ENCODE measurements around the gene PRMT2.

GRCh38 chr21:46664316-46664995 lies 29.0 kb downstream of the PRMT2 start:
- no peak for TF ChIP-seq CTCF (conservative IDR thresholded peaks at IDR 0.05)
- no peak for TF ChIP-seq EZH2 (IDR thresholded peaks at IDR 0.05; ENCODE audit: low read depth)
